TTC549 (cell line): Measurements from ENCODE around the gene NBEAL2.

ENCODE experiments used
- FAIRE-seq: peaks from 2 replicates; lab custom pipeline; 2012; peaks lifted over from hg19 to GRCh38; lab: Jason Lieb, UNC

Gene NBEAL2

DNA sequence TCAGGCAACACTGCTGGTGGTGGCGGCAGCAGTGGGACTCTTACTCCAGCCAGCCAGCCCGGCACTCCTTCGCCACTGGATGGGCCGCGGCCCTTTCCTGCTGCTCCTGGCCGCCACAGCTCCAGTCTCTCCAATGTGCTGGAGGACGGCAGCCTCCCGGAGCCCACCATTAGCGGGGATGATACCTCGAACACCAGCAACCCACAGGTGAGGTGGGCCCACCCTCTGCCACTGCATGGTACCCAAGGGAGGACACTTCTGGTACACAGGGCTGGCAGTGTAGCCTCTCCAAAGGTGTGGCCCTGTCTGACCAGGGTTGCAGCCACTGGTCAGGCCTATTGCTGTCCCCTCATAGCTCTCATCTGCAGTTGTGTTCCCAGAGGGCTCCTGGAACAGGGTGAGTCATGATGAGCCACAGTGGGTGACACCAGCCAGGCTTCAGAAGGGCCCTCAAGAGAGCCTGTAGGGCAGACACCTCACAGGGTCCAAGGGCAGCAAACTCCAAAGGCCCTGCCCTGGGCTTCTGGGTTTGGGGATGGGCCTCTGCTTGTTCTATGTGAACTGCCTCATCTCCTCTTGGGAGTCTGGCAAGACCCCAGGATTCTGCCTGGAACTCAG, 20.8 kb downstream of the NBEAL2 start:
- no peak for FAIRE-seq

DNA sequence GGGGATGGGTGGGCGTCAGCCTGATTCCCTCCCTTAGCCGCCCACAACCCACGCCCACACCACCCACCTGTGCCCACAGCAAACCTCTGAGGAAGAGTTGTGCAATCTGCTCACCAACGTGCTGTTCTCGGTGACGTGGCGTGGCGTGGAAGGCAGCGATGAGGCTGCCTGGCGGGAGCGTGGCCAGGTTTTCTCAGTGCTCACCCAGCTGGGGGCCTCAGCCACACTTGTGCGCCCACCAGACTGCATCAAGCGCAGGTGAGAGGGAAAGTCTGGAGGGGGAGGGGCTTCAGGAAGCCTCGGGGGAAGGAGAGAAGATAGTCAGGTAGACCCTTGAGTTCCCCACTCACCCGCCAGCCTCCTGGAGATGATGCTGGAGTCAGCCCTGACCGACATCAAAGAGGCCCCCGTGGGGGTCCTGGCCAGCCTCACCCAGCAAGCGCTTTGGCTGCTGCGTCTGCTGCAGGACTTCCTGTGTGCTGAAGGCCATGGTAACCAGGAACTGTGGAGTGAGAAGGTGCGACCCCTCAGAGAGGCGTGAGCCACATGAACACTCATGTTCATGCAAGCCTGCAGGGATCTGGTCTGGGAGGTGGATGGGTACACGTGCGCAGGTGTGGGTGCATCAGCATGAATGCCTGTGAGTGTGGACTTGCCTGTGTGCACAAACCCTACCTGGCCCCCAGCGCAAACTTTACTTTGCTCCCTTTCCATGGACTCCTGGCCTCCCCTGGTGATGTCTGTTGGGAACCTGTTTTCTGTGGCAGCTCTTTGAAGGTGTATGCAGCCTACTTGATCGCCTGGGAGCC, 21.7 kb downstream of the NBEAL2 start:
- no peak for FAIRE-seq

DNA sequence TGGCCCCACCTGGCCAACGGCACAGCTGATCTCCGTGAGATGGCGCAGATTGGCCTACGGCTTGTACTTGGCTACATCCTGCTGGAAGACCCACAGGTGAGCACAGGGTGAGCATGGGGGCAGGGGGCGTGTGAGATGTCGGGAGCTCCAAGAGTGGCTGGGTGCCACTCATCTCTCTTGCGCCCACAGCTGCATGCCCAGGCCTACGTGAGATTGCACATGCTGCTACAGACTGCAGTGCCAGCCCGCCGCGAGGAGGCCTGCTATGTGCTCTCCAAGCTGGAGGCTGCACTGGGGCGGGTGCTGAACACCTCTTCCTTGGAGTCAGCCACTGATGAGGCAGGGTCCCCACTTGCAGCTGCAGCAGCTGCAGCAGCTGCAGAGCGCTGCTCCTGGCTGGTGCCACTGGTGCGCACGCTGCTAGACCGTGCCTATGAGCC, 22.3 kb downstream of the NBEAL2 start:
- no peak for FAIRE-seq

DNA sequence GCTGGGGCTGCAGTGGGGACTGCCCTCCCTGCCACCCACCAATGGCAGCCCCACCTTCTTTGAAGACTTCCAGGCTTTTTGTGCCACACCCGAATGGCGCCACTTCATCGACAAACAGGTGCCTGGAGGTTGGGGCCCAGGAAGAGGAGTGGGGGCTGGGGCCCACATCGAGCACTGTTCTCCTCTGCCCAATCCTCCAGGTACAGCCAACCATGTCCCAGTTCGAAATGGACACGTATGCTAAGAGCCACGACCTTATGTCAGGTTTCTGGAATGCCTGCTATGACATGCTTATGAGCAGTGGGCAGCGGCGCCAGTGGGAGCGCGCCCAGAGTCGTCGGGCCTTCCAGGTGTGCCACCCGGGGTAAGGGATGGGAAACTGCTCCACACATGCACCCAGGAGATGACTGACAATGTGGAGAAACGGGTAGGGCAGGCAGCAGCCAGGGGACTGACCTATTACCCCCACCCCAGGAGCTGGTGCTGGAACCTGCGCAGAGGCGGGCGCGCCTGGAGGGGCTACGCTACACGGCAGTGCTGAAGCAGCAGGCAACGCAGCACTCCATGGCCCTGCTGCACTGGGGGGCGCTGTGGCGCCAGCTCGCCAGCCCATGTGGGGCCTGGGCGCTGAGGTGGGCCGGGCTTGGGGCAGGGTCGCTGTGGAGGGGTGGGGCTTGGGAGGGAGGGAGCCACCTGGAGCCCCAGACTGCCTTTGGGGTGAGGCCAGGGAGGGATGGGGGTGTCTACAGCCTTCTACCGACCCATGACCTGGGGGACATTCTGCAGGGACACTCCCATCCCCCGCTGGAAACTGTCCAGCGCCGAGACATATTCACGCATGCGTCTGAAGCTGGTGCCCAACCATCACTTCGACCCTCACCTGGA, 22.9 kb downstream of the NBEAL2 start:
- no peak for FAIRE-seq

DNA sequence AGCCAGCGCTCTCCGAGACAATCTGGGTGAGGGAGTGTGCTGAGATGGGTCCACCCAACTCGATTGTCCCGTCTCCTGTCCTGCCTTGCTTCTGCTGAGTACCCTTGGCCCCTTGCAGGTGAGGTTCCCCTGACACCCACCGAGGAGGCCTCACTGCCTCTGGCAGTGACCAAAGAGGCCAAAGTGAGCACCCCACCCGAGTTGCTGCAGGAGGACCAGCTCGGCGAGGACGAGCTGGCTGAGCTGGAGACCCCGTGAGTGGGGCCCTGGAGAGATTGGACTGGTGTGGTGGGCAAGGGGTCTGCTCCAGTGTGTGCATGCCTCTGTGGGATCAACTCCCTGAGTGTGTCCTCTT, 23.6 kb downstream of the NBEAL2 start:
- no peak for FAIRE-seq

DNA sequence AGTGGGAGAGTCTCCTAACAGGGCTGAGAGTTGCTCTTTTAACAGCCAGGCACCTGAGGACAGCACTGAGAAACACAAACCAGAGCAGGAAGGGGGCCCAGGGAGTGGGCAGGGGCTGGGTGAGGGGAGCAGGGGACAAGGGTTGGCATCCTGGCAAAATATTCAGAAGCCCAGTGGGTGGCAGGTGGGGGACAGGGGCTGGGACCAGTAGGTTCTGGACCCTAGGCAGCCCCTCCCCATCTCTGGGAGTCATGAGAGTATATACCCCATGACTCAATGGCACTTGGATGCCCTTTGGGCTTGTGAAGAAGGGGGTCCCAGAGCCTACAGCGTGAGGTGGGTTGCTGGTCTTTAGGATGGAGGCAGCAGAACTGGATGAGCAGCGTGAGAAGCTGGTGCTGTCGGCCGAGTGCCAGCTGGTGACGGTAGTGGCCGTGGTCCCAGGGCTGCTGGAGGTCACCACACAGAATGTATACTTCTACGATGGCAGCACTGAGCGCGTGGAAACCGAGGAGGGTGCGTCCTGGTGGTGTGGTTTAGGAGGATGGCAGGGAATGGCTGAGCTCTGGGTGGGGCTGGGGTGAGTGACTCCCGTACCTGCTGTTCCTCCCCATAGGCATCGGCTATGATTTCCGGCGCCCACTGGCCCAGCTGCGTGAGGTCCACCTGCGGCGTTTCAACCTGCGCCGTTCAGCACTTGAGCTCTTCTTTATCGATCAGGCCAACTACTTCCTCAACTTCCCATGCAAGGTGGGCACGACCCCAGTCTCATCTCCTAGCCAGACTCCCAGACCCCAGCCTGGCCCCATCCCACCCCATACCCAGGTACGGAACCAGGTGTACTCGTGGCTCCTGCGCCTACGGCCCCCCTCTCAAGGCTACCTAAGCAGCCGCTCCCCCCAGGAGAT, 24.2 kb downstream of the NBEAL2 start:
- FAIRE-seq, result no peak

DNA sequence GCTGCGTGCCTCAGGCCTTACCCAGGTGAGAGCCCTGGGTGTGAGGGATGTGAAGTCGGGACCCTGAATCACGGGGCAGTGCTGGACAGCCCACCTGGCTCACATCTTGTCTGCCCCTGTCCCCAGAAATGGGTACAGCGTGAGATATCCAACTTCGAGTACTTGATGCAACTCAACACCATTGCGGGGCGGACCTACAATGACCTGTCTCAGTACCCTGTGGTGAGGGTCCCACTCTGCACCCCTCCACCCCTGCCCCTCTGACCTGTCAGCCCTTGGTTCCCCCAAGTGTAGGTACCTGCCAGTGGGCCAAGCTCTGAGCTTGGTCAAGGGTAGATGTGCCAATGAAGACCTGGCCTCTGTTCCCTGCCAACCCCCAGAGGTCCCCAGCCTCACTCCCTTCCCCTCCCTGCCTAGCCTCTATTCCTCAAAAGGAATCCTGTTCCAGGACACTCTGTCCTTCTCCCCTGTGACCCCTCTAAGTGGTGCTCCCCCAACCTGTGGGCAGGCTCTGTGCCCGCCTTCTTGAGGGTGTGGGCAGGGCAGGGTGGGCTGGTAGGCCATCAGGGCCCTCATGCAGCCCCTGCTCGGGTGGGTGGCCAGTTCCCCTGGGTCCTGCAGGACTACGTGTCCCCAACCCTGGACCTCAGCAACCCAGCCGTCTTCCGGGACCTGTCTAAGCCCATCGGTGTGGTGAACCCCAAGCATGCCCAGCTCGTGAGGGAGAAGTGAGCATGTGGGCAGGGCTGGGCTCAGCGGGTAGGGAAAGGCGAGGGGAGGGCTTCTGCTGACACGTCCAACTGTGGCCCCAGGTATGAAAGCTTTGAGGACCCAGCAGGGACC, 25.1 kb downstream of the NBEAL2 start:
- FAIRE-seq, result no peak

DNA sequence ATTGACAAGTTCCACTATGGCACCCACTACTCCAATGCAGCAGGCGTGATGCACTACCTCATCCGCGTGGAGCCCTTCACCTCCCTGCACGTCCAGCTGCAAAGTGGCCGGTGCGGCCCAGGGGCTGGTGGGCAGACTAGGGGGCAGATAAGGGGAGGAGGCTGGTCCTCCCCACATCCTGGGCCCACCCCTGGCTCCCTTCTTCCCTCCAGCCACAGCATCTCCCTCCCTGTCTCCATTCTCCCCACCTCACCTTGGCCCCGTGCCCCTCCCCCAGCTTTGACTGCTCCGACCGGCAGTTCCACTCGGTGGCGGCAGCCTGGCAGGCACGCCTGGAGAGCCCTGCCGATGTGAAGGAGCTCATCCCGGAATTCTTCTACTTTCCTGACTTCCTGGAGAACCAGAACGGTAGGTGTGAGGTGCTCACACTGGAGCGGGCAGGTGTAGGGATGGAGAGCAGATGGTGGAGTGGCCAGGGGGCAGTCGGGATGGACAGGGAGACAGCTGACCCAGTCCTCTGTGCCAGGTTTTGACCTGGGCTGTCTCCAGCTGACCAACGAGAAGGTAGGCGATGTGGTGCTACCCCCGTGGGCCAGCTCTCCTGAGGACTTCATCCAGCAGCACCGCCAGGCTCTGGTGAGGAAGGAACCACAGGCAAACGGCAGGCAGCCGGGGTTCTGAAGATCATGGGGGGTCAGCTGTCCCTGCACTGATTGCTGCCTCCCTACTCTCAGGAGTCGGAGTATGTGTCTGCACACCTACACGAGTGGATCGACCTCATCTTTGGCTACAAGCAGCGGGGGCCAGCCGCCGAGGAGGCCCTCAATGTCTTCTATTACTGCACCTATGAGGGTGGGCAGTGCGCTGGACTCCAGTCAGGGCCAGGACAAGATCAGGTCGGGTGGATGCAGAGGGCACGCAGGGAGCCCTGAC, 26.0 kb downstream of the NBEAL2 start:
- FAIRE-seq, result no peak

DNA sequence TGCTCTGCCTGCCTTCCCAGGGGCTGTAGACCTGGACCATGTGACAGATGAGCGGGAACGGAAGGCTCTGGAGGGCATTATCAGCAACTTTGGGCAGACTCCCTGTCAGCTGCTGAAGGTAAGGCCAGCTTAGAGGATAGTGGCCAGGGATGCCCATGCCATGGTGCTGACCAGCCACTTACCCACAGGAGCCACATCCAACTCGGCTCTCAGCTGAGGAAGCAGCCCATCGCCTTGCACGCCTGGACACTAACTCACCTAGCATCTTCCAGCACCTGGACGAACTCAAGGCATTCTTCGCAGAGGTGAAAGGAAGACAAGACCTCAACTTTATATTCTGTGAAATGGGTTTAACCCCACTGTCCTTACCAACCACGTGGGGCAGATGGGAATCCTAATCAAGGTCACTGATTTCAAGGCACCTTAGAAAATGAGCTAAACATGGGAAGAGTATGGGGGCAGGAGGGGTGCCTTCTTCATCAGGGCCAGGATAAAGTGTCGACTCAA, 26.7 kb downstream of the NBEAL2 start:
- FAIRE-seq, result no peak

DNA sequence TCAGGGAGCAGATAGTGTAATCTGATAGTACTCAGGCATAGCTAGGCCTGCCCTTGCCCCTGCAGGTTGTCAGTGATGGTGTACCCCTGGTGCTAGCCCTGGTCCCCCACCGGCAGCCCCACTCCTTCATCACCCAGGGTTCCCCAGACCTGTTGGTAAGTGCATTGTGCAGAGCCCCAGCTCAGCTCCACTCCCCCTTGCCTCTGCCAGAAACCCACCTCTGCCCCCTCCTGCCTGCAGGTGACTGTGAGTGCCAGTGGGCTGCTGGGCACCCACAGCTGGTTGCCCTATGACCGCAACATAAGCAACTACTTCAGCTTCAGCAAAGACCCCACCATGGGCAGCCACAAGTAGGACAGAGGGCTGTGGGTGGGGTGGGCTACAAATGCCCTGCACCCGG, 27.5 kb downstream of the NBEAL2 start:
- FAIRE-seq, result no peak

DNA sequence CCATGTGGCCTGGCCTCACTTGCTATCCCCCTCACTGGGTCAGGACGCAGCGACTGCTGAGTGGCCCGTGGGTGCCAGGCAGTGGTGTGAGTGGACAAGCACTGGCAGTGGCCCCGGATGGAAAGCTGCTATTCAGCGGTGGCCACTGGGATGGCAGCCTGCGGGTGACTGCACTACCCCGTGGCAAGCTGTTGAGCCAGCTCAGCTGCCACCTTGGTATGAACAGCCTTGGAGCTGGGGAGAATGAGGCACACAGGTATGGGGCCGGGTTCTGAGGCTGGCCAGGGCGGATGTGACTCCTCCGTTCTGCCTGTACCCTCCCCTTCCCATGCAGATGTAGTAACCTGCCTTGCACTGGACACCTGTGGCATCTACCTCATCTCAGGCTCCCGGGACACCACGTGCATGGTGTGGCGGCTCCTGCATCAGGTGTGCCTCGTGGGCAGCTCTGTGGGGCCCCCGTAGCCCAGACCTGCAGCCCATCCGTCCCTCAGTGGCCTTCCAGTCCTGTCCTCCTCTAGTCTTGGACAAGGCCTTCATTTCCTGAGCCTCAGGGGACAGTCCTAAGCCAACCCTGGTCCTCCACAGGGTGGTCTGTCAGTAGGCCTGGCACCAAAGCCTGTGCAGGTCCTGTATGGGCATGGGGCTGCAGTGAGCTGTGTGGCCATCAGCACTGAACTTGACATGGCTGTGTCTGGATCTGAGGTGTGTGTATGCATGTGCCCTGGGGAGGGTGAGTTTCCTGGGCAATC, 28.2 kb downstream of the NBEAL2 start:
- no peak for FAIRE-seq

DNA sequence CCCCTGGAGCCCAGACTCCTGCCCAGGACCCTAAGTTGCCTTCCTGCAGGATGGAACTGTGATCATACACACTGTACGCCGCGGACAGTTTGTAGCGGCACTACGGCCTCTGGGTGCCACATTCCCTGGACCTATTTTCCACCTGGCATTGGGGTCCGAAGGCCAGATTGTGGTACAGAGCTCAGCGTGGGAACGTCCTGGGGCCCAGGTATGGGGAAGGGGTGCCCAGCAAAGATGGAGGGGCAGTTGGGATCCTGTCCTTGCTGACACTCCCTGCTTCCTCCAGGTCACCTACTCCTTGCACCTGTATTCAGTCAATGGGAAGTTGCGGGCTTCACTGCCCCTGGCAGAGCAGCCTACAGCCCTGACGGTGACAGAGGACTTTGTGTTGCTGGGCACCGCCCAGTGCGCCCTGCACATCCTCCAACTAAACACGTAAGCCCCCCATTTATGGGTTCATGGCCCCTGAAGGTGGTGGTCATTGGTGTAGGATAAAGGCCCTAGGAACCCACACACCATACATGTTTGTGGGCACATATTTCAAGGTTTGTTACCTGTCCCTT, 28.8 kb downstream of the NBEAL2 start:
- no peak for FAIRE-seq

DNA sequence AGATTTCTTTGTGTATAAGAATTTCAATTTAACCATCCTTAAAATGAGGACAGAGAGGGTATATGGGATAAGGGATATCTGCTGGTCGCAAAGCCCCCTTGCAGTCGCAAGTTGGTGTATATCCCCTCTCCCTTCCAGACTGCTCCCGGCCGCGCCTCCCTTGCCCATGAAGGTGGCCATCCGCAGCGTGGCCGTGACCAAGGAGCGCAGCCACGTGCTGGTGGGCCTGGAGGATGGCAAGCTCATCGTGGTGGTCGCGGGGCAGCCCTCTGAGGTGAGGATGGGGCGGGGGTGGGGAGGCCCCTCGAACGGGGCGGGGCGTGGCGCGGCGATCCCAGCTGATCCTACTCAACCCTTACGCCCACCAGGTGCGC, 29.4 kb downstream of the NBEAL2 start:
- no peak for FAIRE-seq

DNA sequence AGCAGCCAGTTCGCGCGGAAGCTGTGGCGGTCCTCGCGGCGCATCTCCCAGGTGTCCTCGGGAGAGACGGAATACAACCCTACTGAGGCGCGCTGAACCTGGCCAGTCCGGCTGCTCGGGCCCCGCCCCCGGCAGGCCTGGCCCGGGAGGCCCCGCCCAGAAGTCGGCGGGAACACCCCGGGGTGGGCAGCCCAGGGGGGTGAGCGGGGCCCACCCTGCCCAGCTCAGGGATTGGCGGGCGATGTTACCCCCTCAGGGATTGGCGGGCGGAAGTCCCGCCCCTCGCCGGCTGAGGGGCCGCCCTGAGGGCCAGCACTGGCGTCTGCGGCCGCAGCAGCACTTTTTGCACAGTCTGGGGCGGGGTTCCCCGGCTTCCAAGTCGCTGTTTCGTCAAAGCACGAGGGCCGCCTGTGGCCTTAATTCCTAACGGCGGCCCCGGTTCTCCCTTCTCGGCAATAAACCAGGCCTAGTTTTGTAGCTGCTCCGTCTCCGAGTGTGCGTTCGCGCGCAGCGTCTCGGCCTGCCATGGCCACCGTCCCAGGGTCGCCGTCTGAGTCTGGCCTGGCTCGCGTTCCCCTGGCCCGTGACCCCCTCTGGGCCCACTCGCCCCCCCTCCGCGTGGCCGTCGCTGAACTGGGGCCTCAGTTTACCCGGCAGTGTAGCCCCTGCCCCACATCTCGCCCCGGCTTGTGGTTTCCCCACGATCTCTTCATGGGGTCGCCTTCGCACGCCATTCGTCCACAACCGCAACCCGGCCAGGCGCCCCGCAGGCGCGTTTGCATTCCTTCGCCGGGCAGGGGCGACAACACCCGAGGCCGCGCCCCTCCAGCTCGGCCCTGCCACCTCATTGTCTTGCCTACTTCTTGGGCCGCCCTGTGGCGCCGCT, 30.0 kb downstream of the NBEAL2 start:
- FAIRE-seq, result no peak

DNA sequence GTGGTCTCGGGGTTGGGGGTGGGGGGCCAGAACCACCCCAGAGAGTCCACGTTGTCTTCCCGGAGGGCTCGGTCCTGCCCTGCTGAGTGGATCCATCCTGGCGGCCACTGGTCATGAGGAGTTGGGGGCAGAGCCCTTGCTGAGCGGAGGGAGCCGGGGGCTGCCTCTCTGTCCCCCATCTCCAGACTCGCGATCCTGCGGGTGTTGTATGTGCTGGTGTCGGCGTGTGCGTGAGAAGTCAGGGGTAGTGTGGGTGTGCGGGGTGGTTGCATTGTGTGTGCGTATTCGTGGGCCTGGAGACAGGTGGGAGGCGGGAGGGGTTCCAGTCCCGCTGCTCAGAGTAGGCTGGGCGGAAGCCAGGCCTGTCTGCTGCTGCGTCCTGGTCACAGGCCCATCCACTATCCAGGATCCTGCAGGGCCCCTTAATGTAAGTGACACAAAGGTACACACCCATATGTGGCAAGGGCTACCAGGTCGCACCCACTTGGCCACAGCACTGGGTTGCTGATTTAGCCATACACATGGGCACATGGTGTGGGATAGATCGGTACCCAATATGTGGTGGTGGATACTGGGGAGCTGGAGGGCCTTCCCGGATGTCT, 30.7 kb downstream of the NBEAL2 start:
- no peak for FAIRE-seq

DNA sequence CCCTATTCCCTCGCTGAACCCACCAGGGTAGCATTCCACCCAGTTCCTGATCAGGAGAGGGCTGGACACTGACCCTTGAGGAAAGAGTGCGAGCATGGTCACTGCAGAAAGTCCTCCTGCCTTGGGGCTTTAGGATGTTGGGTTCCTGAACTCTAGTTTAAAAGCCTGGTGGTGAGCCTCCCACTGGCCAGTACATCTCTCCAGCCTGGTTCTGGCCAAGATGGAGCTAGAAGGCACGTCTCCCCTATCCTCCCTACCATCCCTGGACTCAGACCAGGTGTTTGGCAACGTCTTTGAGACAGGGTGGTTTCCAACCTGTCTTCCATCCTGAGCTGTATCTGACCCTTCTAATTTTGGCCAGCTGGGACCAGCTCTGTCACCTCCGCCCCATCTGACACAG, 31.4 kb downstream of the NBEAL2 start:
- no peak for FAIRE-seq

DNA sequence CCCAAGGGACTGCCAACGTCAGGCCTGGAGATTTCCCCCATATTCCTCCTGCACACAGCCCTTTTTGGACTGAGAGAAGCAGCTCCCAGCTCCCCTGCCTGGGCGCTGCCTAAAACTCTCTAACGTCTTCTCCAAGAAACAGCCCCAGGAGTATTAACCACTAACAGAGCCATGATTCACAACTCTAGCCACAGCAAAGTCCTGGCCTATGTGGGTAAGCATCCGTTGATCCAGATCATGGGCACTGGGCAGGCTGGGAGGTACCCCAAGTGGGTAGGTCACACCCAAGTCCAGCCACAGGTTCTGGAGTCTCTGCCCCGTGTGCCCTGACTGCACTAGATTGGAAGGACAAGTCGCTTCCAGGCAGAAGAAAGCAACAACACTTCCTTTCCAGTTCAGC, 31.9 kb downstream of the NBEAL2 start:
- FAIRE-seq, result no peak
